Measurements from ENCODE around the gene KLHDC4.

- no peak for TF ChIP-seq EZH2 (IDR thresholded peaks at IDR 0.05; ENCODE audit: low read length, unreplicated experiment)
- TF ChIP-seq CTCF (conservative IDR thresholded peaks at IDR 0.05; ENCODE audit: low read depth, low read length), result no peak
- TF ChIP-seq EZH2phosphoT487 (IDR thresholded peaks at IDR 0.05; ENCODE audit: borderline replicate concordance, low read length), result no peak
Observed at GRCh38 chr16:87685405-87685755, 80.4 kb downstream of the KLHDC4 start.
